ENCODE results near the gene CRMP1. TPM values are rescaled to one million over a fixed set of nuclear protein-coding genes. Genes with fewer than 3 reads are reported as not detected.

The CRMP1 gene
- total RNA-seq, 1 donor from 2014 or later: 245 TPM

GRCh38 chr4:5823542-5824211 is 69.2 kb downstream of the CRMP1 start:
- H3K36me3 Mint-ChIP-seq (ENCODE audit: low read depth): peaks cover 65% of the 10 kb centered on the region
- no peak for TF ChIP-seq CTCF (conservative IDR thresholded peaks at IDR 0.05)
- no peak overlapping the region for H3K27ac Mint-ChIP-seq (ENCODE audit: unreplicated experiment)

DNA sequence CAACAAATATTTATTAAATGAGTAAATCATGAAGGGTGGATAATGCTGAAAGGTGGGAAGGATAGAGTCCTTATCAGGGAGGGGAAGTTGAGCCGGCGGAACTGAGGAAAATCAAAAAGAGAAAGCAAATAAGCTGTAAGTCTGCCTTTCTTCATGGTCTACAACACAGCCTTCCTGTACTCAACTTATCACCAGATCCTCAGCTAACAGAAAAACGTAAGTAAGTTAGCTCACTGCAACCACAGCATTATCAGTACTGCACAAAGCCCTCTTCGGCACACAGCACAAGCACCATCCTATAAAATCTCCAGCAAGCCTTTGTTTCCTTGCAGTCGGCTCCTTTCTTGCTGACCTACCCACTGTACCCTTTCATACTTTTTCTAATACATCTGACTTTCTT is 70.3 kb downstream of the CRMP1 start:
- TF ChIP-seq CTCF (conservative IDR thresholded peaks at IDR 0.05): no peak
- Mint-ChIP-seq H3K27me3 (ENCODE audit: low read depth) (no peaks in the 10 kb centered on the region), H3K27ac (ENCODE audit: unreplicated experiment) (no peak overlapping the region), H3K4me3 (no peak overlapping the region), H3K9me3 (no peaks in the 10 kb centered on the region), H3K36me3 (ENCODE audit: low read depth) (peaks cover 70% of the 10 kb centered on the region), H3K4me1 (no peaks in the 10 kb centered on the region)
- no peak for DNase-seq (ENCODE audit: low read depth, low spot score)

More at GRCh38 chr4:5823542-5824211, 69.2 kb downstream of the CRMP1 start:
- H3K9me3 Mint-ChIP-seq: no peaks in the 10 kb centered on the region
- H3K27me3 Mint-ChIP-seq (ENCODE audit: low read depth): no peaks in the 10 kb centered on the region
- no peaks in the 10 kb centered on the region for H3K4me1 Mint-ChIP-seq
- no peak overlapping the region for H3K4me3 Mint-ChIP-seq
- no peak for DNase-seq (ENCODE audit: low read depth, low spot score)

GRCh38 chr4:5821665-5822358 is 71.1 kb downstream of the CRMP1 start:
- Mint-ChIP-seq H3K36me3 (ENCODE audit: low read depth) (peaks cover 70% of the 10 kb centered on the region), H3K4me1 (no peaks in the 10 kb centered on the region), H3K9me3 (no peaks in the 10 kb centered on the region), H3K27ac (ENCODE audit: unreplicated experiment) (no peak overlapping the region), H3K27me3 (ENCODE audit: low read depth) (no peaks in the 10 kb centered on the region), H3K4me3 (no peak overlapping the region)
- DNase-seq (ENCODE audit: low read depth, low spot score): peak; percentile 25
- TF ChIP-seq CTCF (conservative IDR thresholded peaks at IDR 0.05): peak; percentile 69

DNA sequence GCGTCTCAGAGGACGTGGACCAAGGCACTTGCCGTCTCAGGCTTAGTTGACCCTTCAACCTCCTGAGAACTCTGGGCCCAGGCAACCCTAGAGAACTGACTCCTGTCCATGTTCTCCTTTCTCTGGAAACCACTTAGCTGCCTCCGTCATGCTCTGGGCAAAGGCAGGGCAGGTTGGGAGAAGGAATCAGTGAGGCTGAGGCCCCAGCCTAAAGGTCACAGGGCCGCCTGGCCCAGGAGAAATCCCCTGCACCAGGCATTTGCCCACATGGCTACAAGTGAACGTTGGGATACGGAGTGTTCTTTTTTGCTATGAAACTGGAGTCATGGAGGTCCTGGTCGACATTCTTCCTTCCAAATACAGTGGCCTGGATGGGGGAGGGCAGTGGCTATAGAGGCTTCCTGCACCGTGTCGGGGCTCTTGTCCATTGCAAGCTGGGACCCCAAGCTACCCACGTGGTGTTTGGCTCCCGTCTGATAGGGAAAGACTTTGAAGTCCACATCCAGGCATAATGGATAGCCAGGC is 76.0 kb downstream of the CRMP1 start:
- no peak for TF ChIP-seq CTCF (conservative IDR thresholded peaks at IDR 0.05)
- Mint-ChIP-seq H3K36me3 (ENCODE audit: low read depth) (peaks cover 42% of the 10 kb centered on the region), H3K27ac (ENCODE audit: unreplicated experiment) (no peak overlapping the region), H3K4me3 (no peak overlapping the region), H3K9me3 (no peaks in the 10 kb centered on the region), H3K4me1 (peaks cover 8% of the 10 kb centered on the region), H3K27me3 (ENCODE audit: low read depth) (no peaks in the 10 kb centered on the region)
- DNase-seq (ENCODE audit: low read depth, low spot score): no peak

- no peak overlapping the region for H3K4me3 Mint-ChIP-seq
- no peaks in the 10 kb centered on the region for H3K27me3 Mint-ChIP-seq (ENCODE audit: low read depth)
- peaks cover 8% of the 10 kb centered on the region for H3K4me1 Mint-ChIP-seq
- no peaks in the 10 kb centered on the region for H3K9me3 Mint-ChIP-seq
- peaks cover 35% of the 10 kb centered on the region for H3K36me3 Mint-ChIP-seq (ENCODE audit: low read depth)
- DNase-seq (ENCODE audit: low read depth, low spot score): no peak
- TF ChIP-seq CTCF (conservative IDR thresholded peaks at IDR 0.05): no peak
- H3K27ac Mint-ChIP-seq (ENCODE audit: unreplicated experiment): no peak overlapping the region
Observed at GRCh38 chr4:5816101-5816500, 76.8 kb downstream of the CRMP1 start.

Data from neural crest cell (in vitro differentiated cells).